Peyer's patch (tissue), 4 donors: ENCODE measurements around the gene FAR2.

Experiments used
- POLR2A ChIP-seq, 2 donors: fragments of 450-650 bp; IDR thresholded peaks; one replicate each; pipeline ENCODE4 v1.5.1; 2017; ENCODE audit warnings: antibody characterized with exemption in 2 of 2, mild to moderate bottlenecking in 2 of 2, moderate library complexity in 2 of 2
- TF ChIP-seq, protein P1 (sequence below), 6 experiments: fragments of 450-650 bp in 4 of 6; fragments of 200-600 bp in 2 of 6; sonication (generic) in 1 of 6; IDR thresholded peaks; one replicate each; pipeline ENCODE4 v1.5.1; 2017 to 2019; ENCODE audit warnings: antibody characterized with exemption in 6 of 6, mild to moderate bottlenecking in 3 of 6, moderate library complexity in 1 of 6

DNA sequence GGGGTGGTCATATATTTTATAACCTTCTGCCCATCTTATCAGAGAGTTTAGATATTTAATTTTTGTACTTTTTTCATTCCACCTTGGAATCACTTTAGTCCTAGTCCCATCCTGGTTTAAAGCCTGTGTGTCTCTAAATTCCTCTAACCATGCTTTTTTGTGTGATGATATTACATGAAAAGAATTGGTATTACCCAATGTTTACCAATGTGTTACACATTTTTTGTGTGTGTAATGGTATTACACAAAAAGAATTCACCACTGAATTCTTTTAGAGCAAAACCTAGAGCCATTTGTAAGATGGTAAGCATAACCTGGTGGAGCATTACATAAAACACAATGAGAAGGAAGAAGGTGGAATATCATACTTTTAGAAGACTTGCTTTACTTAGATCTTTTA lies 77.5 kb downstream of the FAR2 start:
- TF ChIP-seq, protein P1, sequence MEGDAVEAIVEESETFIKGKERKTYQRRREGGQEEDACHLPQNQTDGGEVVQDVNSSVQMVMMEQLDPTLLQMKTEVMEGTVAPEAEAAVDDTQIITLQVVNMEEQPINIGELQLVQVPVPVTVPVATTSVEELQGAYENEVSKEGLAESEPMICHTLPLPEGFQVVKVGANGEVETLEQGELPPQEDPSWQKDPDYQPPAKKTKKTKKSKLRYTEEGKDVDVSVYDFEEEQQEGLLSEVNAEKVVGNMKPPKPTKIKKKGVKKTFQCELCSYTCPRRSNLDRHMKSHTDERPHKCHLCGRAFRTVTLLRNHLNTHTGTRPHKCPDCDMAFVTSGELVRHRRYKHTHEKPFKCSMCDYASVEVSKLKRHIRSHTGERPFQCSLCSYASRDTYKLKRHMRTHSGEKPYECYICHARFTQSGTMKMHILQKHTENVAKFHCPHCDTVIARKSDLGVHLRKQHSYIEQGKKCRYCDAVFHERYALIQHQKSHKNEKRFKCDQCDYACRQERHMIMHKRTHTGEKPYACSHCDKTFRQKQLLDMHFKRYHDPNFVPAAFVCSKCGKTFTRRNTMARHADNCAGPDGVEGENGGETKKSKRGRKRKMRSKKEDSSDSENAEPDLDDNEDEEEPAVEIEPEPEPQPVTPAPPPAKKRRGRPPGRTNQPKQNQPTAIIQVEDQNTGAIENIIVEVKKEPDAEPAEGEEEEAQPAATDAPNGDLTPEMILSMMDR (IDR thresholded peaks at IDR 0.05), result no peak
- no peak for TF ChIP-seq POLR2A (IDR thresholded peaks at IDR 0.05)
